H4 (cell line): ENCODE data around the gene GABRR2. TPM values are rescaled to one million over a fixed set of nuclear protein-coding genes. Genes with fewer than 3 reads are reported as not detected.

ENCODE experiments used
- DNase-seq: peaks from one replicate; pipeline ENCODE4 v3.0.0-alpha.2; 2015; ENCODE audit warnings: low spot score
- total RNA-seq: library from RNA; depleted of rRNA; stranded (reverse); fragments of >200 nt; shearing (Covaris generic); gene quantifications from 2 replicates; pipeline ENCODE4 v1.2.3, GENCODE V29; 2014; rRNA removed

The GABRR2 gene
- total RNA-seq = 0.08 TPM in 1 of 2 replicates, not detected in the other

DNA sequence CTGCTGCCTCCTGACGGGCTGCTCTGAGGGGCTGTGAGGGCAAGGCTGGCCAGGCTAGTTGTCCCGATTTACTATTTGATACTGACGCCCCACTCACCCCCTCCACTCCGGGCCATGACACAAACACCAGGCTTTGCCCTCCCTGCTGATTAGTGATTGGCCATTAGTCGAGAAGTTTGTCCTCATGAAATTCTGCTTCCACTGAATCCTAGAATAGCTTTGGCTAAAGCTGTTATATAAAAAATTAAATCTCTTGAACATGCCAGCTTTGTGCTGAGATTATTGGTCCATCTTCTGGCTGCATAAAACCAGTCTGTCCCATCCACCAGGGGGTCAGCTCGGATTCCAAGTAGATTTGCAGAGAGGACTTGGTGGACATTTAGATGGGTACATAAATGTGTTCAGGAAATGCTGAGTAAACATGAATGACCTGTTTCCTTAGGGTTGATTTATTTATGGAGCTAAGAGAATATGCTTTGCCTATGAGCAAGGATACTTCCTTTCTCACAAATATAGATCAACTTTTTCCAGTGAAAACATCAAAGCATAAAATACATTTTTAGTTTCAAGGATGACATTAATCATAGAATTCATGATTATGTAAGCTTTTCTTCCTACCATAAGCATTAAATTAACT lies at the start of gene GABRR2:
TSS of gene GABRR2 (minus strand) at position 51 of the 637 bp plus-strand sequence. CDS start 134 bp downstream, outside the sequence.
- DNase-seq = no peak

DNA sequence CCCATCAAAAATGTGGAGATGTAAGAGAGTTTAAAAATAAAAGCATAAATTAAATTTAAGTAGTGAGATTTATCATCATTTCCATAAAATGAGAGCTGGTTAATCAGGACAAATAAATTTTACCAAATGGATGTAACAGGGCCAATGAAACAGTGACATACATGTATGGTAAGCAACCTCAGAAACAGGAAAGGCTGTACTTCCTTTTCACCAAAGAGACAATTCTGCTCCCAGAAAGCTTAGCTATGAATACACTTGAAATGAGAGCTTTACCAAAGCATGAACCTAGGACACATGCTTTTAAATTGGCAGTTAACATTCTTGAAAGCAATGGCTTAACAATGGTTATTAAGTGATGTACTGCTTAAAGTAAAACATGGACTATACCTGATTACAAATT lies 49.5 kb upstream of the GABRR2 start:
- DNase-seq = no peak

DNA sequence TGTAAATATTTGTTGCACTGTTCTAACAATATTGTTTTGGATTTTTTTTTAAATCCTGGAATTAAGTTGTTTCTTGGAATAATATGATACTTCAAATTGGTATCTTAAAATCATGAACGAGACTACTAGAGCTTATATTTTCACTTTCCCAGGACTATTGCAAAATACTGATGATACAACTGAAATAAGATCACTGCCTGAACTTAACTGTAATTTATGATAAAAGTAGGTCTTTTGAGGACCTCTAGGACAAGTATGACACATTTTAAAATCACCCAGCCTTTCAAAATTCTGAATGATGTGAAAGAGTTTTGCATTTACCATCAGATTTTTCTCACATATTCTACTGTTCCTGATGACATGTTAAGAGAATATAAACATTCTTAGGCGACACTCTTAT lies 46.1 kb upstream of the GABRR2 start:
- DNase-seq = no peak

GRCh38 chr6:89360415-89360999 lies 45.4 kb upstream of the GABRR2 start:
- DNase-seq = peak; percentile 47

DNA sequence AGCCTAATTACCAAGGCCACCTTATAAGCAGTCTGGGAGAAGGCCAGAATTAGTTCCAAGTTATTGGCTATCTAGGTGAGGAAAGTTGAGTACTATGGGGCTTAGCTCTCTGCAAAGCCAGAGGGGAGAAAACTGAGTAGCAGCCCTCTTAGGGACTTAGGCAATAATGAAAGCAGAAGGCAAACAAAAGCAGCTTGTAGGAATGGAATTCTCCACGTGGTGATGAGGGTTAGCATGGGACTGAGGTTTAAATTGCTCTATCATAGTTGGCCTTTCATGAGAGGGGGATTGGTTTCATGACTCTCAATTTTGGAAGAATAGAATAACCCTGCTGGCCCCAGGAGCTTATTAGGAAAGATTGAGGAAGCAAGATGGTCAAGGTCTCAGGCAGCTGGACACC lies 44.5 kb upstream of the GABRR2 start:
- no peak for DNase-seq

DNA sequence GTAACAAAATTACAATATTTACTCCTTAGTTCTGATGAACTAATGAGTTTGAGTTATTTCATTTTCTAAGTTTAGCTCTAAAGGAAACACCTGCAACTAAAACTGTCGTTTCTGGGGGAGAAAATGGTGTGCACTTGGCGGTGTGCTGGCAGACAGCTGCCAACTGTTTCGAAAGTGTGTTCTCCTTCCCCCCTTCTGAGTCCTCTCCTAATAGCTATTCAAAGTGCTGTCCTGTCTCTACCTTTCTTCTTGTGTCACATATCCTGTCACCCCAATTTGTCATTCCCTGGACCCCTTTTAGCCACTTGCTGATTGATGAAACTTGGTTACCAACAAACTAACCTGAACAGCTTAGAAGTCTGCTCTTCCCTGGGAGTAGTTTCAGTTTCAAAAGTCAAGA lies 42.3 kb upstream of the GABRR2 start:
- DNase-seq = no peak

DNA sequence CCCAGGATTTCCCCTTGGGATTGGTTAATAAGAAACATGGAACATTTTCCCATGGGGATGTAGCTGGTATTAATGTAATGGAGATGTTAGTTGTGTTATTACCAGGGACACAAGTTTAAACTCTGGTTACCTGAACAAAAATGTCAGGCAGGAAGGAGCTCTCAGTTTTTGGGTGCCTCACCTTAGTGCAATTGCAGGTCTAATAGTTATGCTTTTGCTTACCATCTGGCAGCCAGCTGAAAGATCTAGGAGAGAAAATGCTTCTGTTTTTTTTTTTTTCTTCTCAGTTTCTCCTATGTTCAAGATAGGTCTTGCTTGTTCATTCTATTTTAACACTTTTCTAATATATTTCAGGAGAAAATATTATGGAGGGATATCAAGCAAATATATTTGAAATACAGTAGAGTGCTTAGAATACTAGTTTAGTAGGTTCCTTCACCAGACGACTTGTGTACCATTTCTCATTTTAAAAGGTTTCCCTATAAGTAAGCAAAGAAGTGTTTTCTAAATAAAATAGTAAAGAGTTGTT lies 41.6 kb upstream of the GABRR2 start:
- DNase-seq = no peak

- DNase-seq = no peak
These were observed 40.6 kb upstream of the GABRR2 start for GRCh38 chr6:89355511-89356194.

- no peak for DNase-seq
These were observed 38.7 kb upstream of the GABRR2 start for GRCh38 chr6:89353702-89354392.

DNA sequence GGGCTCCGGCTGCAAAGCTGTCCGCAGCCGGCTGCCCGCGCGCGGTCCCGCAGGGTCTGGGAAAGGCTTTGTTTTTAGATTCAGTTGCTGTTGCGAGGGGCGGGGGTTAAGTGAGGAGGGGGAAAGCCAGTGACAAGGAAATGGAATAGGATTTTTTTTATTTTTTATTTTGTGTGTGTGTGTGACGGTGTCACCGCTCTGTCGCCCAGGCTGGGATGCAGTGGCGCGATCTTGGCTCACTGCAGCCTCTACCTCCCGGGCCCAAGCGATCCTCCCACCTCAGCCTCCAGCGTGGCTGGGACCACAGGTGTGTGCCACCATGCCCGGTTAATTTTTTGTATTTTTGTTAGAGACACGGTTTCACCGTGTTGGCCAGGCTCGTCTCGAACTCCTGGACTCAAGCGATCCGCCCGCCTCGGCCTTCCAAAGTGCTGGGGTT lies 38.0 kb upstream of the GABRR2 start:
- no peak for DNase-seq

DNA sequence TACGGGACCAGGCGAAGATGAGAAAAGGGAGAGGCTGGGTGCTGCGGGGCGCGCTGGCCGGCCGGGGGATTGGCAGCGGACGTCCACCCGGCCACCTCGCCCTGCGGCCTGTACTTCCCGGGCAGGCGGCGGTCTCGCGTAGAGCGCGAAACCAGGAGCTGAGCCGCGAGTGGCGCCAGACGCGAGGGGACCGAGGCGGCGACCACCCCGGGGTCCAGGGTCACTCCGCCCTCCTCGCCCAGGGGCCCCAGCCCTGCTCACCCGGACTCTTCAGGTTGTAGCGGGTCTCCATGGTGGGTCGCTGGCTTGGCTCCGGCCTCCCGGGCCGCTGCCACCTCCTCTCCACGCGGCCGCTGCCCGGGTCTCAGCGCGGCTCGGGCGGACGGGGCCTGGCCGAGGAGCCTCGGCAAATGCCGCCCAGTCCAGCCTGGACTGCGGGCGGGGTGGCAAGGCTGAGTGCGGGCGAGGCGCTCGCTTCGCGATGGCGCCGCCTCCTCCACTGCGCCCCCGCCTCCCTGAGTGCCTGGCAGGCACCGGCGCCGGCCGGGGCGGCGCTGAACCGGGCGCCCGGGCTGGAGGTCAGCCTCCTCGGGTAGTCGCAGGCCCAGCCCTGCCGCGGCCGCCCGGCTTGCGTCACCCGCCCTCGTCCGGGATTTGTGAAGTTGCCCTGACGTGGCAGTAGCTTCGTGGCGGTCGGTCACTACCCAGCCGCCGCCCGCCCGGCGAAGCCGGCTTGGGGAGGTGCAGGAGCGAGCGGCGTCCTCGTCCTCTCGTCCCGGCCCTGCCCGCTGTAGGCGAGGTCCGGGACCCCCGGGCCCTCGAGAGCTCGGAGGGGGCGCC lies 37.4 kb upstream of the GABRR2 start, which contains the start of gene UBE2J1:
TSS of gene UBE2J1 (minus strand) at position 445 of the 840 bp plus-strand sequence. CDS start at position 292, 153 bp downstream.
- peak; percentile 47 for DNase-seq

GRCh38 chr6:89351671-89352277 lies 36.7 kb upstream of the GABRR2 start:
- no peak for DNase-seq

DNA sequence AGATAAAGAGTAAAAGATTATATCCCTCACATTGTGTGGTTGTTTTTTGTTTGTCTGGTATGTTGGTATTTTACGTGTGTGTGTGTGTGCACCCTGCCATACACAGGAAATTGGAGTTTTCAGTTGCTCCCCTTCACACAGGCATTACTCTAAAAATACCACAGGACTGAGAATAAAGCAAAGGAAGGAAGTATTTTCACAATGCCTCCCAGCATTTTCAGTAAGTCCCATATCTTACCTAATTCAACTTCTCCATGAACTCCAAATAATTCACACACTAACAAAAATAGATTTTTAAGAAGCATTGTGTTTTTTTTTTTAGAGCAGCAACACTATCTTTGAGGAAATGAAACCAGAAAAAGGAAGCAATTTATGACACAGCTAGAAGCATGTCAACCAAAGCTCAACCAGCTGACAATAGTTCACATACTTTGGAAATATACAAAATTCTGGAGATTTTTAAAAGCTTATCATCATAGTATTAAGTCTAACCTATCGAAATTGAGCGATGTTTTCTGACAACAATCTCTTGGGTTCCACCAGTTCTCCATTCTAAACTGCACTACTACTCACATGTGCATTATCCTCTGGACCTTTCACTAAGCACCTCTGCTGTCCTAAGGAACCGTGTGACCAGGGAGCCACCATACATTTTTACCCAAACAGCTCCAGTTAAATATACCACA lies 35.3 kb upstream of the GABRR2 start:
- no peak for DNase-seq

GRCh38 chr6:89348372-89348771 lies 33.3 kb upstream of the GABRR2 start:
- no peak for DNase-seq

DNA sequence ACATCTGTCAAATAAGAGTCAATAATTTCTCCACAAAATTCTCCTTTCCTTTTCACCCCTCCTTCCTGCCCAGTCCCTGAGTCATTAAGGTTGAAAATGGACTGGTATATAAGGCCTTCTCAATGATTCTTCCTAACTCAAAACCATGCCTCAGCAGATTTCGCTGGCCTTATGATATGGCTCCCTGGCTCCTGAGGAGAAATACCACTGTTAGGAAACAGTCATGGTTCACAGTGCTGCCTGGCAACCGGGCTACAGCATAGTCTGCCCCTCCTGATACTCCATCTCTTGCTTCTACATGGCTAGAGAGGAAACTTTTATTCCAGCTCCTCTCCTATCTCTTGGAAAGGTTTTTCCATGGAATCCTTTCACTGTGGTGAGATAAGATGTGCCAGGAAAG lies 32.7 kb upstream of the GABRR2 start:
- DNase-seq = no peak

- DNase-seq = no peak
These were observed 31.3 kb upstream of the GABRR2 start for GRCh38 chr6:89346433-89346832.

GRCh38 chr6:89339565-89339964 lies 24.5 kb upstream of the GABRR2 start:
- DNase-seq = no peak

DNA sequence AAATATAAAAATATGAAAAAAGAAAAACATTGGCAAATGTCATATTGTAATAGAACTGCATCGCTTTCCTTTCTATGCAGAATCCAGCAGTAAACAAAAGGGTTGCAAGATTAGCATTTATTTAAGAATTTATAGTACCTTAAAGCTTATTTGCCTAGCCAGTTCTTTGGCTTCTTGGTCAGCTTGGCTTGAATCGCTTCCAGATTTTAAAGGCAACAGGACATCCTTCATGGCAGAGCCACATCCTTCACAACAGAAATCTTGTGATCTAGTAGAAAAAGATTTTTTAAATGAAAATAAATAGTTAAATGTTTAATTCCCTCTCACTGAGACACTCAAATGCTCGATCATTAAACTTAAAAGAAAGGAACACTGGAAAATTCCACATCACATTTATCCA lies 20.1 kb upstream of the GABRR2 start:
- DNase-seq = no peak

DNA sequence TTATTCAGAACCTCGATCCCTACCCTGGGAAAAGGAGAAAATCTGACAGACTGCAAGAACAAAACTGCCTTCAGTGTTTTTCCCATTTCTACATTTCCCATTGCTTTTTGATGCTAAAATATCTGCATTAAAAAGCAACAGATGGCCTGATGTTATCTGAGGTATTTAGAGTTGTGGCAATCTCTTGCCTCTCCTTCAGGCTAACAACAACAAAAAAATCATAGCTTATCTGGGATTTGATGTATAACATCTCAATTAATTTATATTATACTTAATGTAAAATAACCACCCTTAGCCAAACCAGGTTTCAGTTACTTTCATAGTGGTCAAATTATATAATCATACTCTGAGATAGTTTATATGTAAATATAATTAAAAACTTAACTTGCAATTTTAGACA lies 15.8 kb upstream of the GABRR2 start:
- no peak for DNase-seq

- DNase-seq = no peak
These were observed 13.9 kb upstream of the GABRR2 start for GRCh38 chr6:89328976-89329375.
